Chondrocyte (in vitro differentiated cells): ENCODE measurements around the gene DPP7. TPM values are rescaled to one million over a fixed set of nuclear protein-coding genes. Genes with fewer than 3 reads are reported as not detected.

Experiments used
- DNase-seq: peaks from one replicate; pipeline ENCODE4 v3.0.0; 2021; ENCODE audit warnings: mixed read lengths, low spot score
- H3K27ac Mint-ChIP-seq: one replicate; pipeline ENCODE4 v1.8.0; 2021; ENCODE audit warnings: mild to moderate bottlenecking, moderate library complexity, mixed read lengths; ENCODE audit not compliant: unreplicated experiment
- H3K27me3 Mint-ChIP-seq: 2 replicates; pipeline ENCODE4 v1.8.0; 2021; ENCODE audit warnings: low read depth, mixed read lengths
- H3K36me3 Mint-ChIP-seq: 2 replicates; pipeline ENCODE4 v1.8.0; 2021; ENCODE audit warnings: low read depth, mixed read lengths
- H3K4me1 Mint-ChIP-seq: 2 replicates; pipeline ENCODE4 v1.8.0; 2021; ENCODE audit warnings: low read depth, mild to moderate bottlenecking, mixed read lengths
- H3K4me3 Mint-ChIP-seq: one replicate; pipeline ENCODE4 v1.8.0; 2021; ENCODE audit warnings: mild to moderate bottlenecking, moderate library complexity, mixed read lengths; ENCODE audit not compliant: unreplicated experiment
- H3K9me3 Mint-ChIP-seq: 2 replicates; pipeline ENCODE4 v1.8.0; 2021; ENCODE audit warnings: low read depth, mixed read lengths
- CTCF ChIP-seq: fragments of 200-600 bp; sonication (generic); IDR thresholded peaks from 2 replicates; pipeline ENCODE4 v1.5.0; 2021; ENCODE audit warnings: antibody characterized with exemption, mild to moderate bottlenecking, moderate library complexity
- total RNA-seq: library from RNA; stranded (reverse); gene quantifications from 3 replicates; pipeline ENCODE4 v1.2.1, GENCODE V29; 2021

The DPP7 gene
- total RNA-seq, 1 donor from 2014 or later: 82.2 TPM

- H3K4me1 Mint-ChIP-seq: no peaks in the 10 kb centered on the region
- H3K27ac Mint-ChIP-seq: no peak overlapping the region
- no peak for DNase-seq
- TF ChIP-seq CTCF: no peak
- H3K36me3 Mint-ChIP-seq: no peaks in the 10 kb centered on the region
- H3K9me3 Mint-ChIP-seq: no peaks in the 10 kb centered on the region
- no peak overlapping the region for H3K4me3 Mint-ChIP-seq
- H3K27me3 Mint-ChIP-seq: peaks cover 13% of the 10 kb centered on the region
Measured at GRCh38 chr9:137147793-137148160, 33.2 kb upstream of the DPP7 start.

- Mint-ChIP-seq H3K36me3 (no peaks in the 10 kb centered on the region), H3K27ac (no peak overlapping the region), H3K27me3 (peaks cover 15% of the 10 kb centered on the region), H3K9me3 (no peaks in the 10 kb centered on the region), H3K4me1 (no peaks in the 10 kb centered on the region), H3K4me3 (no peak overlapping the region)
- DNase-seq: peak; percentile 75
- TF ChIP-seq CTCF: no peak
Measured at GRCh38 chr9:137147091-137147792, 32.7 kb upstream of the DPP7 start.

GRCh38 chr9:137146527-137146918 lies 32.0 kb upstream of the DPP7 start:
- TF ChIP-seq CTCF: no peak
- peak; percentile 66 for DNase-seq
- peaks cover 20% of the 10 kb centered on the region for H3K27me3 Mint-ChIP-seq
- no peak overlapping the region for H3K27ac Mint-ChIP-seq
- H3K4me1 Mint-ChIP-seq: no peaks in the 10 kb centered on the region
- no peaks in the 10 kb centered on the region for H3K9me3 Mint-ChIP-seq
- H3K36me3 Mint-ChIP-seq: no peaks in the 10 kb centered on the region
- no peak overlapping the region for H3K4me3 Mint-ChIP-seq

- Mint-ChIP-seq H3K36me3 (no peaks in the 10 kb centered on the region), H3K27me3 (peaks cover 22% of the 10 kb centered on the region), H3K27ac (no peak overlapping the region), H3K4me1 (no peaks in the 10 kb centered on the region), H3K4me3 (no peak overlapping the region), H3K9me3 (no peaks in the 10 kb centered on the region)
- TF ChIP-seq CTCF: no peak
- DNase-seq: peak; percentile 93
Measured at GRCh38 chr9:137145731-137146526, 31.4 kb upstream of the DPP7 start.

GRCh38 chr9:137143459-137143858 lies 28.9 kb upstream of the DPP7 start:
- Mint-ChIP-seq H3K4me3 (no peak overlapping the region), H3K9me3 (no peaks in the 10 kb centered on the region), H3K27me3 (peaks cover 36% of the 10 kb centered on the region), H3K36me3 (no peaks in the 10 kb centered on the region), H3K27ac (no peak overlapping the region), H3K4me1 (no peaks in the 10 kb centered on the region)
- DNase-seq: peak; percentile 65
- TF ChIP-seq CTCF: no peak
